Activated naive CD8-positive, alpha-beta T cell treated with anti-CD3 and anti-CD28 coated beads for 36 hours (primary cell): Measurements from ENCODE around the gene SELENOV. TPM values are rescaled to one million over a fixed set of nuclear protein-coding genes. Genes with fewer than 3 reads are reported as not detected.
A peak's percentile ranks its signal among the peaks of the same experiment; 100 is the strongest.

ENCODE experiments used
- DNase-seq: peaks from one replicate; pipeline ENCODE4 v3.0.0; 2021
- H3K27ac Mint-ChIP-seq: one replicate; pipeline ENCODE4 v1.8.0; 2022; ENCODE audit warnings: mild to moderate bottlenecking, moderate library complexity, mixed read lengths
- H3K27me3 Mint-ChIP-seq: one replicate; pipeline ENCODE4 v1.8.0; 2022; ENCODE audit warnings: mild to moderate bottlenecking, mixed read lengths
- H3K36me3 Mint-ChIP-seq: one replicate; pipeline ENCODE4 v1.8.0; 2021; ENCODE audit warnings: mild to moderate bottlenecking, mixed read lengths
- H3K4me1 Mint-ChIP-seq: one replicate; pipeline ENCODE4 v1.8.0; 2021; ENCODE audit warnings: mixed read lengths
- H3K4me3 Mint-ChIP-seq: one replicate; pipeline ENCODE4 v1.8.0; 2022; ENCODE audit warnings: mild to moderate bottlenecking, moderate library complexity, mixed read lengths
- H3K9me3 Mint-ChIP-seq: one replicate; pipeline ENCODE4 v1.8.0; 2022; ENCODE audit warnings: mixed read lengths
- total RNA-seq, 2 experiments: library from RNA; stranded (reverse); gene quantifications; one replicate each; pipeline ENCODE4 v1.2.3, GENCODE V29; 2021

Gene SELENOV
- total RNA-seq, 2 experiments from 2014 or later: not detected

DNA sequence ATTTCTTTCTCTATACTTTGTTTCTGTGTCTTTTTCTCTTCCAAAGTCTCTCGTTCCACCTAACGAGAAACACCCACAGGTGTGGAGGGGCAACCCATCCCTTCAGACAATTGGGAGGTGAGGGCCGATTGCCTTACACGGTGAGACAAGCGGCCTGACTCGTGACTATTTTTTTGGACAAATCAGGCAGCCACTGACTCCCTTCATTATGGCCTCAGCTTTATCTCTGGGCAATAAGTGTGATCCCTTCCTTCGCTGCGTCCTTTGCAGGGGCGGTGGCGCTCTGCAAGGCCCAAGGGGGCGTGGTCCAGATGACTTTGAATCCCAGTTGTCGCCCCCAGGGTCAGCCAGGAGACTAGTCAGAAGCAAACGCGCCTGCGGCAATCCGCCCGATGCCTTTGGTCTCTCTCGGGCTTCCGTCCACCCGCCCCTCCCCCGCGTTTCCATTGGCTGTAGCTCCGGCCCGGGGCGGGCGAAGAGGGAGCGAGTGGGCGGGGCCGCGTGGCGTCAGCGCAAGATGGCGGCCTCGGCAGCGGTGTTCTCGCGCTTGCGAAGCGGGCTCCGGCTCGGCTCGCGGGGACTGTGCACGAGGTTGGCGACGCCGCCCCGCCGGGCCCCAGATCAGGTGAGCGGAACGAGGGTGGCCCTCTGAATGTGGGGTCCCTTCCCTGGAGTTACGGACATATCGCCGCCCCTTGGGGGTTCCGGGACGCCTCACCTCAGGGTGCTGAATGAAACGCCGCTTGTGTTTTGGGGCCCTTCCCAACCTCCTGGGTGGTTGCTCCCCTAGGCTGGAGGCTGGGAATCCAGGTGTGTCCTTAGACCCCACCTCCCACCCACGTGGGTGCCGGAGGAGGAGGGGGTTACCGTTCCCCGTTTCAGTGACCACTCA is 34.4 kb upstream of the SELENOV start, which contains the start of gene TIMM50:
TIMM50 (plus strand) TSS at position 502 of the 892 bp plus-strand sequence; CDS start at position 518, 16 bp downstream.
- peaks cover 23% of the 10 kb centered on the region for H3K4me1 Mint-ChIP-seq
- H3K4me3 Mint-ChIP-seq: peak within 1 kb of the TSS; percentile 97
- peak within 1 kb of the TSS; percentile 92 for H3K27ac Mint-ChIP-seq
- H3K36me3 Mint-ChIP-seq: peaks cover 22% of the 10 kb centered on the region
- H3K27me3 Mint-ChIP-seq: no peaks in the 10 kb centered on the region
- DNase-seq: peak; percentile 99
- H3K9me3 Mint-ChIP-seq: no peaks in the 10 kb centered on the region

DNA sequence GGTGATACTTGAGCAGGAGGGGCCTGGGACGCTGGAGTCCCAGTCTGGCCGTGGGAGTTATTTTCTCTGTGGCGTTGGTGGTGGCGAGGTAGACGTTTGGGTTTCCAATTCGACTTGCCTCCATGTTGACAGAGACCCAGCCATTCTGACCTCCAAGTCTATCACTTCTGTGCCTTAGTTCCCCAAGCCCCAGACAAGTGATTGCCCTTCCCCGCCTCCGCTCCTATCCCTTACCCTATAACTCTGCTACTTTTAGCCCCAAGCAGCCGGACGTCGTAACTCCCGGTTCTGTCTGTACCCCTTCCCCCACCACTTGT is 33.8 kb upstream of the SELENOV start:
- Mint-ChIP-seq H3K4me1 (peaks cover 23% of the 10 kb centered on the region), H3K27me3 (no peaks in the 10 kb centered on the region), H3K4me3 (peak overlapping the region; percentile 97), H3K36me3 (peaks cover 20% of the 10 kb centered on the region), H3K9me3 (no peaks in the 10 kb centered on the region), H3K27ac (peak overlapping the region; percentile 92)
- DNase-seq: no peak

DNA sequence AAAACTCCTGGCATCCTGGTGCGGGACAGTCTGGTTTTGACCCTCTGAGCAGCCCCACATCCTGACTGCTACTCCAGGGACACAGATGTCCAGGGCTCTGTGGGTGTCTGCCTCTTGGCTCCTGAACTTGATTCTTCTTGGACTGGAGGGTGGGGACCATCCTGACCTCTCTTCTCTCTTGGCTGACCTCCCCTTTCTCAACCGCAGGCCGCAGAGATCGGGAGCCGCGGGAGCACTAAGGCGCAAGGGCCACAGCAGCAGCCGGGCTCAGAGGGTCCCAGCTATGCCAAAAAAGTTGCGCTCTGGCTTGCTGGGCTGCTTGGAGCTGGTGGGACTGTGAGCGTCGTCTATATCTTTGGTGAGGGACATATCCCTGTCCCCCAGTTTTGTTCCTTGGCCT is 33.3 kb upstream of the SELENOV start:
- Mint-ChIP-seq H3K9me3 (no peaks in the 10 kb centered on the region), H3K4me1 (peaks cover 23% of the 10 kb centered on the region), H3K27ac (peak overlapping the region; percentile 92), H3K27me3 (no peaks in the 10 kb centered on the region), H3K4me3 (peak overlapping the region; percentile 97), H3K36me3 (peaks cover 18% of the 10 kb centered on the region)
- DNase-seq: no peak

DNA sequence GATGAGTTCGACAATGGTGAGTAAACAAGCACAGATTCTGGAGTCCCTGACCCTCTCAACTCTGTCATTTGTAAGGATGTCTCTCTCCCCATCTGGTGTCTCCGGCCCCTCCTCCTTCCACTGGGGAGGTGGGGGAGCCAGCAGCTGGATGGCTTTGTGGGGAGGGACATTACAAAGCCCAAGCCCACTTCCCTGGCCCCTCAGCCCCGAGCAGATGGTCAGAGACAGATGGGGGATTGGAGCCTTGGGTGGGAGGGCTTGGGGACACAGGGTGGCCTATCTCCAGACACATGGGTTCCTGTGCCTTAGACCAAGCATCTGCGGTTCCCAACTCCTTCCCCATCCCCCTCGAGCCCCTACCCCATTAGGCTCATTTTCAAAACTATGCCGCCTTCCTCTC is 31.8 kb upstream of the SELENOV start:
- H3K9me3 Mint-ChIP-seq: no peaks in the 10 kb centered on the region
- H3K4me3 Mint-ChIP-seq: peak overlapping the region; percentile 42
- peaks cover 23% of the 10 kb centered on the region for H3K4me1 Mint-ChIP-seq
- H3K36me3 Mint-ChIP-seq: peaks cover 17% of the 10 kb centered on the region
- no peak for DNase-seq
- H3K27ac Mint-ChIP-seq: peak overlapping the region; percentile 29
- H3K27me3 Mint-ChIP-seq: no peaks in the 10 kb centered on the region

DNA sequence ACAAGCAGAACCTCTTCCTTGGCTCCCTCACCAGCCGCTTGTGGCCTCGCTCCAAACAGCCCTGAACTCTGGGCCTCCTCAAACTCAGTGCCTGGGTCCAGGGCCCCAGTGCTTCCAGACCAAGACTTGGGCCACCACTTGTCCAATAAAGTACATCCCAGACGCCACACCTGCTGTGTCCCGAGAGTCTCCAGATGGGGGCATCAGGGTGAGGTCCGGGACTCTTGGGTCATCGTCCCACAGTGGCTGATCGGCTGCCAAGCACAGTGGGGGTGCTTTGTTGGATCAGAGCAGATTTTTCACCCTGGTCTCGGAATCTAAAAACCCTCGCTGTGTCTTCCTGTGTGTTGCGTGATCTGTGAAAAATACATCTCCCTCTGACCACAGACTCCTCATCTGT is 25.2 kb upstream of the SELENOV start:
- Mint-ChIP-seq H3K4me1 (no peaks in the 10 kb centered on the region), H3K27me3 (no peaks in the 10 kb centered on the region), H3K27ac (no peak overlapping the region), H3K4me3 (no peak overlapping the region), H3K36me3 (peaks cover 15% of the 10 kb centered on the region), H3K9me3 (no peaks in the 10 kb centered on the region)
- DNase-seq: no peak

DNA sequence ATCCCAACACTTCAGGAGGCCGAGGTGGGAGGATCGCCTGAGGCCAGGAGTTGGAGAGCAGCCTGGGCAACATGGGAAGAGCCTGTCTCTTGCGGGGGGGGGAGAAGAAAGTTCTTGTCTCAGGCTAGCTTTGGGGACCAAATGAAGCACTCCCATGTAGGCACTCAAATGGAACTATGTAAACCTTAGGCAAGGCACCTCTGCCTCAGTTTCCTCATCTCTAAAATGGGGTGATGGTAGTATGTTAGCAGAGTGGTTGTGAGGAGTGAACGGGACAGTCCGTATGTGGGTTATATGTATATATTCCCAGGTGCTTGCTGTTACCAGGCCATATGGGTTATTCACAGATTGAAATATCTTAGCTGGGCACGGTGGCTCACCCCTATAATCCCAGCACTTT is 22.7 kb upstream of the SELENOV start:
- Mint-ChIP-seq H3K4me1 (no peaks in the 10 kb centered on the region), H3K27ac (no peak overlapping the region)

DNA sequence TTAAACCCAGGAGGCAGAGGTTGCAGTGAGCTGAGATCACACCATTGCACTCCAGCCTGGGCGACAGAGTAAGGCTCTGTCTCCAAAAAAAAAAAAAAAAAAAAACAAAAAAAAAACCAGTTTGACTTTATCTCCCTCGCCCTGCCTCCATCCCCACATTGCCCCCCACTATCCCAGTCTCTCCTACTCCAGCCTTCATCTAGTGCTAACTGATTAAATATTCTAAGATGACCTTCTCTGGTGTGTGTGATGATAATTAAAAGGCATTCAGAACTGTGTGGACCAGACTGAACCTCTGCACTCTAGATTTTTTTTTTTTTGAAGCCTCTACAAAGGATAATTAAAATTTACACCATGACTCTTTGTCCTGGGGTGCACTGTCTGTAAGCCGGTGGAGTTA is 22.2 kb upstream of the SELENOV start:
- H3K9me3 Mint-ChIP-seq: no peaks in the 10 kb centered on the region
- peaks cover 15% of the 10 kb centered on the region for H3K27me3 Mint-ChIP-seq
- H3K36me3 Mint-ChIP-seq: peaks cover 10% of the 10 kb centered on the region
- H3K4me3 Mint-ChIP-seq: no peak overlapping the region
- no peaks in the 10 kb centered on the region for H3K4me1 Mint-ChIP-seq
- H3K27ac Mint-ChIP-seq: peak overlapping the region; percentile 54
- DNase-seq: no peak

More for the DNA sequence above, 22.7 kb upstream of the SELENOV start:
- H3K4me3 Mint-ChIP-seq: no peak overlapping the region
- DNase-seq: no peak
- peaks cover 9% of the 10 kb centered on the region for H3K27me3 Mint-ChIP-seq
- no peaks in the 10 kb centered on the region for H3K9me3 Mint-ChIP-seq
- peaks cover 10% of the 10 kb centered on the region for H3K36me3 Mint-ChIP-seq

DNA sequence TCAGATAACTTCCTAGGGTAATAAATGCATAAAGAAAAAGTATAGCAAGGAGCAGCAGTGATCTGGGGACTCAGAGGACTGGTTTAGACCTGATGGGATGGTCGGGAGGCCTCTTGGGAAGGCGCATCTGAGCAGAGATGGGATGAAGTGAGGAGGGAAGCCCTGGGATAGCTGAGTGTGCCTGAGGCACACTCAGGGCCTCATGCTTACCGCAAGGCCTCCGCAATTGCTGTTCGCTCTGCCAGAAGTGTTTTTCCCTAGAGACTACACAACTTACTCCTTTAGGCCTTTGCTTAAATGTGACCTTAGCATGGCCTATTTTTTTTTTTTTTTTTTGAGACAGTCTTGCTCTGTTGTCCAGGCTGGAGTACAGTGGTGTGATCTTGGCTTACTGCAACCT is 20.3 kb upstream of the SELENOV start:
- Mint-ChIP-seq H3K4me1 (peaks cover 11% of the 10 kb centered on the region), H3K27ac (no peak overlapping the region), H3K4me3 (no peak overlapping the region), H3K36me3 (peaks cover 5% of the 10 kb centered on the region), H3K27me3 (peaks cover 32% of the 10 kb centered on the region), H3K9me3 (no peaks in the 10 kb centered on the region)
- no peak for DNase-seq

DNA sequence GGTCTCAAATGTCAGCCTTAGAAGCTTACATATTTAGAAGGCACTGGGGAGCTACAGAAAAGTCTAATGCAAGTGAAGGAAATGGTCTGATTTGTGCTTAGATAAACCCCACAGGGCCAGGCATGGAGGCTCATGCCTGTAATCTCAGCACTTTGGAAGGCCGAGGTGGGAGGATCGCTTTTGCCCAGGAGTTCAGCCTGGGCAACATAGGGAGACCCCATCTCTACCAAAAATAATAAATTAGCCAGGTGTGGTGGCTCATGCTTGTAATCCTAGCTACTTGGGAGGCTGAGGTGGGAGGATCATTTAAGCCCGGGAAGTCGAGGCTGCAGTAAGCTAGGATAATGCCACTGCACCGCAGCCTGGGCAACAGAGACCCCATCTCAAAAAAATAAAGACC is 18.9 kb upstream of the SELENOV start:
- Mint-ChIP-seq H3K27me3 (peaks cover 46% of the 10 kb centered on the region), H3K4me1 (peaks cover 14% of the 10 kb centered on the region), H3K36me3 (no peaks in the 10 kb centered on the region), H3K9me3 (no peaks in the 10 kb centered on the region), H3K27ac (no peak overlapping the region), H3K4me3 (no peak overlapping the region)
- no peak for DNase-seq

DNA sequence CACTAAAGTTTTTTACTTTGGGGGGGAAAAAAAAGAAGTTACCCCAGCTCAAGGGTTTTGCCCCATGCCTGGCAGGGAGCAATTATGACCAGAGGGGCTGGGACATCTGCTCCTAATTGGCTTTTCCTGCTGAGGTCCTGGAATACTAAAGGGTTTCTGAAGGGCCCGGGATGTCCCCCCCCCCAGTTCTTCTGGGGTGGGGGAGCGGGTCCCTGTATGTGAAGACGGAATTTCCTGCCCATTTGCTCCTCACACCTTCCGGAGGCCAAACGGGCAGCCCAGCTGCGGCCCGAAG is 17.3 kb upstream of the SELENOV start:
- no peak overlapping the region for H3K4me3 Mint-ChIP-seq

DNA sequence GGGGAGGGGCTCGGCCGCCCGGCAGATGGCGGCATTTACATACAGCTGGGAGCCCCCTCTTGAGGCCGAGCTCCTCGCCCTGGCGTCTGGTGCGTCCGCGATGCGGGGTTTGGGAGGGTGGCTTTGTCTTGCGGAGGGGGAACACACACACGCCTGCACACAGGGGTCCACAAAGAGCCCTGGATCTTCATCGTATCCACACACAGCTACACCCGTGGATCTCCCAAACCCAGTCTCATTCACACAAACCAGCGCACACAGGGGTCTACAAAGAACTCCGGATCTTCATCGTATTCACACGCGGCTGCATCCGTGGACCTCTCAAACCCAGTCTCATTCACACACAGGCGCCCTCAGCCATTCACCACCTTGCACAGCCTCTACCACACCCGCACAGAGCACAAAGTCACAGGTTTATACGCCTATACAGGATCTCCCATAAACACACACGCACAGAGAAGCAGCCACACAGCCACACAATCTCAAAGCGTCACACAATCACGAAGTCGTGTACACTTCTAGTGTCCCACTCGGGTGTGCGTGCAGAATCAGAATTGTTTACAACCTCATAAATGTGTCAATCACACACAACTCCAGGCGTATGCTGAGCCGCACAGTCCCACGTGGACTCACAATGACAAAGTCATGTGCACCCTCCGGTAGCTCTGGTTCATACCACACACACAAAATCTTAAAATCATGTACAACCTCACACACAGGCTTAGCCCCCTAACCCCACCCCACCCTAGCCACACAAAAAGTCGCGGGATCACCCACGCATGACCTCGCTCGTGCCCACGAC is 16.7 kb upstream of the SELENOV start:
- no peaks in the 10 kb centered on the region for H3K36me3 Mint-ChIP-seq
- H3K27me3 Mint-ChIP-seq: peaks cover 58% of the 10 kb centered on the region
- no peak overlapping the region for H3K27ac Mint-ChIP-seq

More for the DNA sequence above, 17.3 kb upstream of the SELENOV start:
- Mint-ChIP-seq H3K27ac (no peak overlapping the region), H3K36me3 (no peaks in the 10 kb centered on the region), H3K9me3 (no peaks in the 10 kb centered on the region), H3K27me3 (peaks cover 54% of the 10 kb centered on the region), H3K4me1 (peaks cover 14% of the 10 kb centered on the region)
- no peak for DNase-seq

DNA sequence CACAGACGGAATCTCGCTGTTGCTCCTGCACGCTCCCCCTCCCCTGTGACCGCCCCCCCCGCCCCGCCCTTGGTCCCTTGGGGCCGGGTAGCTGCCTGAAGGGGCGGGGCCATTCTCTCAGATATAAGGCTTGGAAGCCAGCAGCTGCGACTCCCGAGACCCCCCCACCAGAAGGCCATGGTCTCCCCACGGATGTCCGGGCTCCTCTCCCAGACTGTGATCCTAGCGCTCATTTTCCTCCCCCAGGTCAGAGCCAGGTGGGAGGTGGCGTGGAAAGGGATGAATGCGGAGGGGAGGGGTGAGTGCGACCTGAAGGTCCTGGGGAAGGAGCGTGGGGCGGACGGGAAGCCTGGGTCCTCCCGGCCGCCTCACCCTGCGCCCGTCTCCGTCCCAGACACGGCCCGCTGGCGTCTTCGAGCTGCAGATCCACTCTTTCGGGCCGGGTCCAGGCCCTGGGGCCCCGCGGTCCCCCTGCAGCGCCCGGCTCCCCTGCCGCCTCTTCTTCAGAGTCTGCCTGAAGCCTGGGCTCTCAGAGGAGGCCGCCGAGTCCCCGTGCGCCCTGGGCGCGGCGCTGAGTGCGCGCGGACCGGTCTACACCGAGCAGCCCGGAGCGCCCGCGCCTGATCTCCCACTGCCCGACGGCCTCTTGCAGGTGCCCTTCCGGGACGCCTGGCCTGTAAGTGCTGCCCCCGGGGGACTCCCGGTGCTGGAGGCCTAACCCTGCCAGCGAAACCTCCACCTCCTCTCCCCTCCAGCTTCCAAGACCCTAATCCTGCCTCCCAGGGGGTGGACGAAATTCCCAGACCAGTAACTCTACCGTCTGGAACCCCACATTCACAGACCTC is 15.9 kb upstream of the SELENOV start, which contains the start of gene DLL3:
DLL3 (plus strand) TSS at position 150 of the 845 bp plus-strand sequence; CDS start at position 178, 28 bp downstream.
- Mint-ChIP-seq H3K4me3 (peak within 1 kb of the TSS; percentile 15), H3K36me3 (no peaks in the 10 kb centered on the region), H3K27me3 (peaks cover 66% of the 10 kb centered on the region), H3K9me3 (no peaks in the 10 kb centered on the region), H3K4me1 (peaks cover 18% of the 10 kb centered on the region), H3K27ac (no peak within 1 kb of the TSS)
- peak; percentile 38 for DNase-seq

More for the DNA sequence above, 16.7 kb upstream of the SELENOV start:
- peak; percentile 13 for DNase-seq
- H3K4me1 Mint-ChIP-seq: peaks cover 15% of the 10 kb centered on the region
- H3K9me3 Mint-ChIP-seq: no peaks in the 10 kb centered on the region
- peak overlapping the region; percentile 15 for H3K4me3 Mint-ChIP-seq

DNA sequence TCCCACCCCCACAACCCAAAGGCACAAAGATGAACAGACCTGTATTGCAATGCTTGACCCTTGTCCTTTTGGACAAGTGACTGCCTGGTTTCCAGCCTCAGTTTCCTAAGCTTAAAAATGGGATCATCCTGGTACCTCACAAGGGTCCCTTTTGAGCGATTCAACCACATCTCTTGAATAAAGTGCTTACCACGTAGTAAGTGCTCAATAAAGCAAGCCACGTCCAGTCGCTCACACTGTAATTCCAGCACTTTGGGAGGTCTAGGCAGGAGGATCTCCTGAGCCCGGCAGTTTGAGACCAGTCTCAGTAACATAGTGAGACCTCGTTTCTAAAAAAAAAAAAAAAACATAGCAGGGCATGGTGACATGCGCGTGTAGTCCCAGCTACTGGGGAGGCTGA is 15.0 kb upstream of the SELENOV start:
- H3K27ac Mint-ChIP-seq: no peak overlapping the region
- H3K4me1 Mint-ChIP-seq: peaks cover 18% of the 10 kb centered on the region
- peak overlapping the region; percentile 12 for H3K4me3 Mint-ChIP-seq
- H3K27me3 Mint-ChIP-seq: peaks cover 74% of the 10 kb centered on the region
- no peaks in the 10 kb centered on the region for H3K36me3 Mint-ChIP-seq
- no peak for DNase-seq
- H3K9me3 Mint-ChIP-seq: no peaks in the 10 kb centered on the region

DNA sequence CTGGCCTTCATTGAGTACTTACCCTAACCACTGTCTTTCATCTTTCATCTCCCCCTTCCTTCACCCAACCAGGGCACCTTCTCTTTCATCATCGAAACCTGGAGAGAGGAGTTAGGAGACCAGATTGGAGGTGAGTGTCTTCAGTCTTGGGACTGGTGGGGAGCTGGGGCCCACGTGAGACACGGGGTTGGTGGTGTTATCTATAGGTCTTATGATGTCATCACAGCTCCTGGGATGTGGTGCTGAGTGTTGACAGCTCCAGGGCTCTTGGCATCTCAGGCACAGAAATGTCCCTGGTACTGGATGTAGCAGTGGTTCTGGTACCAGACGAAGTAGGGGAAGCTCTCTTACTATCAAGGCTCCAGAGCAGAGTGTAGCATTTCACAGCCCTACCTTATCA is 14.4 kb upstream of the SELENOV start:
- Mint-ChIP-seq H3K4me1 (peaks cover 18% of the 10 kb centered on the region), H3K9me3 (peaks cover under 1% of the 10 kb centered on the region), H3K36me3 (no peaks in the 10 kb centered on the region), H3K27ac (no peak overlapping the region), H3K4me3 (no peak overlapping the region), H3K27me3 (peaks cover 78% of the 10 kb centered on the region)
- no peak for DNase-seq

DNA sequence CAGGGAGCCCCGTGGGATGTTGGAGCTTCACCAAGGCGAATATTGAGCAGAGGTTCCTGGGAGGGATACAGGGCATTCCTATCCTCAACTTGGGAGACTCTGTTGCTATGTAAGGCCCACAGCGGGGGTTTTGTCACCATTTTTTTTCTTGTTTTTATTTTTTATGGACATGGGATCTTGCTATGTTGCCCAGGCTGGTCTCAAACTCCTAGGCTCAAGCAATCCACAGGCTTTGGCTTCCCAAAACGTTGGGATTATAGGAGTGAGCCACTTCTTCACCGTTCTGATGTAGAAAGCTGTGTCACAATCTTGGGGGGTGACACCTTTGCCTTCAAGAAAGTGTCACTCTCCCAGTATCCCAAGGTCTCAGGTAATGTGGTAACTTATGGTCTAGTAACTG is 13.6 kb upstream of the SELENOV start:
- Mint-ChIP-seq H3K9me3 (peaks cover 2% of the 10 kb centered on the region), H3K4me1 (peaks cover 19% of the 10 kb centered on the region), H3K27me3 (peaks cover 83% of the 10 kb centered on the region), H3K4me3 (no peak overlapping the region), H3K27ac (no peak overlapping the region), H3K36me3 (no peaks in the 10 kb centered on the region)
- DNase-seq: no peak
